ENCODE data around the gene SHLD2. TPM values are rescaled to one million over a fixed set of nuclear protein-coding genes. Genes with fewer than 3 reads are reported as not detected.

The SHLD2 gene
- total and polyA plus RNA-seq, 2 of the 13 experiments (the other 11 are each of a cell fraction or from before 2014, with no cell fraction given), result 25.7 to 53.7 TPM

DNA sequence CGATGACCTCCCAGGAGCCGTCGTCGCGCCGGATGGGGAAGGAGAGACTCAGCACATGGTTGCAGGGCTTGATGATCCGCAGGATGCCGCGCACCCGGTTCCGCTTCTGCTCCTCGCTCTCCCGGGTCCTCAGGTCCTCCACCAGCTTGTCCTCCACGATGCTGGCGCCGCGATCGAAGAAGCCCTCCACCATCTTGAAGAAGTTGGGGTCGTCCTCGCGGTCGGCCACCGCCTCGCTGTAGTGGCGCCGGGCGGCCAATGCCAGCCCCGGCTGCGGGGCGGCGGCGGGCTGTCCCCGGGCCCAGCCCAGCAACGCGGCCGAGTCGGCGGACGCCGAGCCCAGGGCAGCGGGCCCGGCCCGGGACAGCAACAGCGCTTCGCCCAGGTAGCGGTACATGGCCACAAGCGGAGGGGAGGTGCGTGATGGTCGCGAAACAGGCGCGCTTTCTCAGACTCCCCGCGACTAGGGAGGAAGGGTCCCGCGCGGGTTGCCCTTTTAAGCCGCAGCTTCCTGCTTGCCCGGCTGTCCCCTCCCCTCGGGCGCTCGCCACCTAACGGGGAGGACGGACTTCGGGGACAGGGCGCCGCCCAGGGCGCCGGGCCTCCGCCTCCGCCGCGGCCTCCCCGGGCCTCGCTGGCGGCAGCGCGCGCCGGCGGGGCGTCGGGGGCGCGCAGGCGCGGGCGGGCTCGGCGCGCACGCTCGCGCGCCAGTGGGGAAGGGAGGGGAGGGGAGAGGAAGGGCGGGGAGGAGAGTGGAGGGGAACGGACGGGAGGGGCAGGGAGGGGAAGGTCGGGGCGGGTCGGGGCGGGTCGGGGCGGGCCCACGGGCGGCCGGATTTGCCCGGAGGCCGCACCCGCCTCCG is at the start of gene SHLD2, which contains the start of gene GLUD1 (continued):
- TF ChIP-seq ZFP36L1 (CRISPR knock-in tag; IDR thresholded peaks at IDR 0.05) (no peak), PPARG (CRISPR knock-in tag; conservative IDR thresholded peaks at IDR 0.05) (0 out of 2 replicates have a peak, but pooled peaks have one; percentile 20), ZNF792 (CRISPR knock-in tag; IDR thresholded peaks at IDR 0.05) (peak; percentile 54; the same call in 1 of the 2 replicates), ZSCAN25 (CRISPR knock-in tag; IDR thresholded peaks at IDR 0.05) (no peak), ZNF12 (CRISPR knock-in tag; IDR thresholded peaks at IDR 0.05) (no peak), FOXK1 (CRISPR knock-in tag; IDR thresholded peaks at IDR 0.05; ENCODE audit: borderline replicate concordance, low read depth) (no peak), ZNF235 (CRISPR knock-in tag; IDR thresholded peaks at IDR 0.05; ENCODE audit: borderline replicate concordance) (no peak), ZNF234 (CRISPR knock-in tag; conservative IDR thresholded peaks at IDR 0.05) (no peak), NFKB2 (CRISPR knock-in tag; IDR thresholded peaks at IDR 0.05; ENCODE audit: borderline replicate concordance) (0 out of 2 replicates have a peak, but pooled peaks have one; percentile 25), RXRB (CRISPR knock-in tag; IDR thresholded peaks at IDR 0.05; ENCODE audit: borderline replicate concordance) (0 out of 2 replicates have a peak, but pooled peaks have one; percentile 38), CREBL2 (CRISPR knock-in tag; IDR thresholded peaks at IDR 0.05; ENCODE audit: borderline replicate concordance) (no peak), MAF1 (CRISPR knock-in tag; IDR thresholded peaks at IDR 0.05; ENCODE audit: borderline replicate concordance) (no peak), RBM22 (optimal IDR thresholded peaks at IDR 0.05; ENCODE audit: low read length) (no peak), SIN3A (IDR thresholded peaks at IDR 0.05; ENCODE audit: borderline replicate concordance, low read depth, low read length) (peak; percentile 85; the same call in 1 of the 2 replicates), SATB2 (CRISPR knock-in tag; IDR thresholded peaks at IDR 0.05) (0 out of 2 replicates have a peak, but pooled peaks have one; percentile 10), NFIC (IDR thresholded peaks at IDR 0.05; ENCODE audit: low read length) (no peak), GATA4 (IDR thresholded peaks at IDR 0.05; ENCODE audit: borderline replicate concordance, low read depth) (peak; percentile 86), PRMT3 (CRISPR knock-in tag; IDR thresholded peaks at IDR 0.05; ENCODE audit: borderline replicate concordance, low read depth) (peak; percentile 81), ZNF782 (CRISPR knock-in tag; IDR thresholded peaks at IDR 0.05; ENCODE audit: borderline replicate concordance) (no peak), IRX3 (CRISPR knock-in tag; IDR thresholded peaks at IDR 0.05; ENCODE audit: borderline replicate concordance, low read depth) (no peak; the same call in 1 of the 2 replicates), ZNF326 (CRISPR knock-in tag; IDR thresholded peaks at IDR 0.05; ENCODE audit: borderline replicate concordance) (no peak), GATAD2A (CRISPR knock-in tag; IDR thresholded peaks at IDR 0.05) (no peak)
- TF ChIP-seq, protein P1, sequence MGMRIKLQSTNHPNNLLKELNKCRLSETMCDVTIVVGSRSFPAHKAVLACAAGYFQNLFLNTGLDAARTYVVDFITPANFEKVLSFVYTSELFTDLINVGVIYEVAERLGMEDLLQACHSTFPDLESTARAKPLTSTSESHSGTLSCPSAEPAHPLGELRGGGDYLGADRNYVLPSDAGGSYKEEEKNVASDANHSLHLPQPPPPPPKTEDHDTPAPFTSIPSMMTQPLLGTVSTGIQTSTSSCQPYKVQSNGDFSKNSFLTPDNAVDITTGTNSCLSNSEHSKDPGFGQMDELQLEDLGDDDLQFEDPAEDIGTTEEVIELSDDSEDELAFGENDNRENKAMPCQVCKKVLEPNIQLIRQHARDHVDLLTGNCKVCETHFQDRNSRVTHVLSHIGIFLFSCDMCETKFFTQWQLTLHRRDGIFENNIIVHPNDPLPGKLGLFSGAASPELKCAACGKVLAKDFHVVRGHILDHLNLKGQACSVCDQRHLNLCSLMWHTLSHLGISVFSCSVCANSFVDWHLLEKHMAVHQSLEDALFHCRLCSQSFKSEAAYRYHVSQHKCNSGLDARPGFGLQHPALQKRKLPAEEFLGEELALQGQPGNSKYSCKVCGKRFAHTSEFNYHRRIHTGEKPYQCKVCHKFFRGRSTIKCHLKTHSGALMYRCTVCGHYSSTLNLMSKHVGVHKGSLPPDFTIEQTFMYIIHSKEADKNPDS (CRISPR knock-in tag; IDR thresholded peaks at IDR 0.05), result no peak
- TF ChIP-seq, protein P2, sequence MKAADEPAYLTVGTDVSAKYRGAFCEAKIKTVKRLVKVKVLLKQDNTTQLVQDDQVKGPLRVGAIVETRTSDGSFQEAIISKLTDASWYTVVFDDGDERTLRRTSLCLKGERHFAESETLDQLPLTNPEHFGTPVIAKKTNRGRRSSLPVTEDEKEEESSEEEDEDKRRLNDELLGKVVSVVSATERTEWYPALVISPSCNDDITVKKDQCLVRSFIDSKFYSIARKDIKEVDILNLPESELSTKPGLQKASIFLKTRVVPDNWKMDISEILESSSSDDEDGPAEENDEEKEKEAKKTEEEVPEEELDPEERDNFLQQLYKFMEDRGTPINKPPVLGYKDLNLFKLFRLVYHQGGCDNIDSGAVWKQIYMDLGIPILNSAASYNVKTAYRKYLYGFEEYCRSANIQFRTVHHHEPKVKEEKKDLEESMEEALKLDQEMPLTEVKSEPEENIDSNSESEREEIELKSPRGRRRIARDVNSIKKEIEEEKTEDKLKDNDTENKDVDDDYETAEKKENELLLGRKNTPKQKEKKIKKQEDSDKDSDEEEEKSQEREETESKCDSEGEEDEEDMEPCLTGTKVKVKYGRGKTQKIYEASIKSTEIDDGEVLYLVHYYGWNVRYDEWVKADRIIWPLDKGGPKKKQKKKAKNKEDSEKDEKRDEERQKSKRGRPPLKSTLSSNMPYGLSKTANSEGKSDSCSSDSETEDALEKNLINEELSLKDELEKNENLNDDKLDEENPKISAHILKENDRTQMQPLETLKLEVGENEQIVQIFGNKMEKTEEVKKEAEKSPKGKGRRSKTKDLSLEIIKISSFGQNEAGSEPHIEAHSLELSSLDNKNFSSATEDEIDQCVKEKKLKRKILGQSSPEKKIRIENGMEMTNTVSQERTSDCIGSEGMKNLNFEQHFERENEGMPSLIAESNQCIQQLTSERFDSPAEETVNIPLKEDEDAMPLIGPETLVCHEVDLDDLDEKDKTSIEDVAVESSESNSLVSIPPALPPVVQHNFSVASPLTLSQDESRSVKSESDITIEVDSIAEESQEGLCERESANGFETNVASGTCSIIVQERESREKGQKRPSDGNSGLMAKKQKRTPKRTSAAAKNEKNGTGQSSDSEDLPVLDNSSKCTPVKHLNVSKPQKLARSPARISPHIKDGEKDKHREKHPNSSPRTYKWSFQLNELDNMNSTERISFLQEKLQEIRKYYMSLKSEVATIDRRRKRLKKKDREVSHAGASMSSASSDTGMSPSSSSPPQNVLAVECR (CRISPR knock-in tag; IDR thresholded peaks at IDR 0.05; ENCODE audit: borderline replicate concordance), result no peak
